ENCODE measurements around the gene SLC25A19. TPM values are rescaled to one million over a fixed set of nuclear protein-coding genes. Genes with fewer than 3 reads are reported as not detected.

Gene SLC25A19
- total and polyA plus RNA-seq, 10 of the 15 experiments (the other 5 are each of a cell fraction or from before 2014, with no cell fraction given): 32.9 to 91.6 (median 53.7) TPM

DNA sequence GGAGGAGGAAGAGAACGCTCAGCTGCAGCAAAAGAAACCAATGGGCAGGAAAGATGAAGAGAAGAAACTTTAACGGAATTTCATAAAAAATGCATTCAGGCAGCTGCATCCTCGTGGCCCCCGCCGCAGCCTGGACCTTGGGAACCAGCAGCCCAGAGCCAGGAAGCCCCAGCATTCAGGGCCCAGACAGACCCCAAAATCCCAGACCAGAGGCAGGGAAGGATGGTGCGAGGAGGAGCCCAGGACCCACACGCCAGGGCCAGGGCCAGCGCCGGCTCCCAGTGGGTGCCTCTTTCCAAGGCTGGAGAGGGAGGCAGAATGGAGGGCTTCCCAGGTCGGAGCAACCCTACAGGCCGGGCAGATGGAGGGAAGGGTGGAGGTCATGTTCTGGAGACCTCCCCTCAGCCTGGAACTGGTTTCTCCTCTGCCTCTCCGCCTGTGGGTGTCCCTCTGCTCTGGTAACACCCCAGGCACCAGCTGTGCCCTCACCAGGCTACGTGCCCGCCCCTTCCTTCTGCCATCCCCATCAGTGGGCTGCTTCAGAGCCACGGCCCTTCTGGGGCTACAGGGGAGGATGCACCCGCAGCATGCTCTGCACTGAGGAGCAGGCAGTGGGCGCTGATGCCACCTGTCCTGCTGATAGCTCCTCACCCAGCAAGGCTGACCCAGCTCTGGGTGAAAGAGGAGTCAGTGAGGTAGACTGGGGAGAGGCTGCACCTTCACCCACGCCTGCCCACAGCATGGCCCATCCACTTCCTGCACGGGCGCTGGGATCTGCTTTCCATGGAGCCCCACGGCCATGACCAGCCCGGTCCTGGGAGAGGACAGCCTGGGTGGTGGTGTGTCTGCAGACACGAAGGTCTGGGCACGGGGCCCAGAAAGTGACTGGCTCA lies 17.0 kb downstream of the SLC25A19 start:
- H3K4me2 ChIP-seq (ENCODE audit: control insufficient read depth, insufficient read depth): peak overlapping the region; percentile 81
- no TSS peak for BruUV-seq (replicated peaks)
- RAD21 ChIA-PET (ENCODE audit: unreplicated experiment): interaction anchor here (0.8 to 4.8 kb wide), 10 partner anchors 11 to 146 kb away, joined by 3 to 68 read pairs (median 8); partner anchors contain the start of genes GGA3, GRB2, MRPS7 and SLC25A19
- 4% methylated on average over 24 of the region's 24 CpGs for WGBS (ENCODE audit: insufficient coverage, insufficient replicate concordance, low lambda C conversion rate, missing lambda C conversion rate)
- no peak for DNase-seq (ENCODE audit: low read depth, low spot score)
- in situ Hi-C loops (cut with MboI) (loop anchor here (5.0 kb wide), 1 partner anchor 140 kb away; no protein-coding TSS in a partner anchor), intact Hi-C loops (cut with micrococcal nuclease; ENCODE audit: unreplicated experiment) (loop anchor here (2.0 kb wide), 2 partner anchors 133 to 141 kb away; partner anchors contain the start of gene GRB2)
- H3K79me2 ChIP-seq (ENCODE audit: control insufficient read depth, insufficient read depth, low read length): peaks cover 32% of the 10 kb centered on the region
- peak; percentile 15 for ATAC-seq
- H3K4me3 ChIP-seq: peak overlapping the region; percentile 70
- peaks cover 24% of the 10 kb centered on the region for H3K4me1 ChIP-seq (ENCODE audit: control insufficient read depth, insufficient read depth, low read length)
- TF ChIP-seq, protein P1, sequence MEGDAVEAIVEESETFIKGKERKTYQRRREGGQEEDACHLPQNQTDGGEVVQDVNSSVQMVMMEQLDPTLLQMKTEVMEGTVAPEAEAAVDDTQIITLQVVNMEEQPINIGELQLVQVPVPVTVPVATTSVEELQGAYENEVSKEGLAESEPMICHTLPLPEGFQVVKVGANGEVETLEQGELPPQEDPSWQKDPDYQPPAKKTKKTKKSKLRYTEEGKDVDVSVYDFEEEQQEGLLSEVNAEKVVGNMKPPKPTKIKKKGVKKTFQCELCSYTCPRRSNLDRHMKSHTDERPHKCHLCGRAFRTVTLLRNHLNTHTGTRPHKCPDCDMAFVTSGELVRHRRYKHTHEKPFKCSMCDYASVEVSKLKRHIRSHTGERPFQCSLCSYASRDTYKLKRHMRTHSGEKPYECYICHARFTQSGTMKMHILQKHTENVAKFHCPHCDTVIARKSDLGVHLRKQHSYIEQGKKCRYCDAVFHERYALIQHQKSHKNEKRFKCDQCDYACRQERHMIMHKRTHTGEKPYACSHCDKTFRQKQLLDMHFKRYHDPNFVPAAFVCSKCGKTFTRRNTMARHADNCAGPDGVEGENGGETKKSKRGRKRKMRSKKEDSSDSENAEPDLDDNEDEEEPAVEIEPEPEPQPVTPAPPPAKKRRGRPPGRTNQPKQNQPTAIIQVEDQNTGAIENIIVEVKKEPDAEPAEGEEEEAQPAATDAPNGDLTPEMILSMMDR (IDR thresholded peaks at IDR 0.05 in 2 of 3, conservative IDR thresholded peaks at IDR 0.05 in 1 of 3; ENCODE audit: control insufficient read depth in 2 of 3, extremely low read depth in 1 of 3, insufficient read depth in 1 of 3, low read depth in 3 of 3, low read length in 3 of 3): peak; percentile 8 to 25 (median 12); a peak in 2 of 6 replicates
- TF ChIP-seq, protein P2, sequence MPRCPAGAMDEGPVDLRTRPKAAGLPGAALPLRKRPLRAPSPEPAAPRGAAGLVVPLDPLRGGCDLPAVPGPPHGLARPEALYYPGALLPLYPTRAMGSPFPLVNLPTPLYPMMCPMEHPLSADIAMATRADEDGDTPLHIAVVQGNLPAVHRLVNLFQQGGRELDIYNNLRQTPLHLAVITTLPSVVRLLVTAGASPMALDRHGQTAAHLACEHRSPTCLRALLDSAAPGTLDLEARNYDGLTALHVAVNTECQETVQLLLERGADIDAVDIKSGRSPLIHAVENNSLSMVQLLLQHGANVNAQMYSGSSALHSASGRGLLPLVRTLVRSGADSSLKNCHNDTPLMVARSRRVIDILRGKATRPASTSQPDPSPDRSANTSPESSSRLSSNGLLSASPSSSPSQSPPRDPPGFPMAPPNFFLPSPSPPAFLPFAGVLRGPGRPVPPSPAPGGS (IDR thresholded peaks at IDR 0.05; ENCODE audit: borderline replicate concordance, insufficient read depth, low read depth, low read length, poor library complexity, severe bottlenecking): peak; percentile 43
- TF ChIP-seq ZBED1 (IDR thresholded peaks at IDR 0.05; ENCODE audit: borderline replicate concordance) (no peak), POLR2AphosphoS2 (IDR thresholded peaks at IDR 0.05; ENCODE audit: low read depth, low read length) (peak; percentile 22; the same call in 1 of the 2 replicates), KLF5 (IDR thresholded peaks at IDR 0.05; ENCODE audit: partially characterized antibody) (no peak), PML (IDR thresholded peaks at IDR 0.05; ENCODE audit: low read length) (0 out of 2 replicates have a peak, but pooled peaks have one; percentile 34), MTA3 (IDR thresholded peaks at IDR 0.05; ENCODE audit: borderline replicate concordance, low read length) (peak; percentile 65; the same call in 1 of the 2 replicates), POLR2A (IDR thresholded peaks at IDR 0.05; ENCODE audit: low read depth, low read length) (peak; percentile 64), YBX1 (IDR thresholded peaks at IDR 0.05) (no peak), NRF1 (conservative IDR thresholded peaks at IDR 0.05; ENCODE audit: low read depth, low read length) (no peak), NFXL1 (IDR thresholded peaks at IDR 0.05; ENCODE audit: borderline replicate concordance) (no peak), POLR2AphosphoS5 (IDR thresholded peaks at IDR 0.05; ENCODE audit: low read length) (peak; percentile 65; the same call in 1 of the 2 replicates)
- TF ChIP-seq, protein P3, sequence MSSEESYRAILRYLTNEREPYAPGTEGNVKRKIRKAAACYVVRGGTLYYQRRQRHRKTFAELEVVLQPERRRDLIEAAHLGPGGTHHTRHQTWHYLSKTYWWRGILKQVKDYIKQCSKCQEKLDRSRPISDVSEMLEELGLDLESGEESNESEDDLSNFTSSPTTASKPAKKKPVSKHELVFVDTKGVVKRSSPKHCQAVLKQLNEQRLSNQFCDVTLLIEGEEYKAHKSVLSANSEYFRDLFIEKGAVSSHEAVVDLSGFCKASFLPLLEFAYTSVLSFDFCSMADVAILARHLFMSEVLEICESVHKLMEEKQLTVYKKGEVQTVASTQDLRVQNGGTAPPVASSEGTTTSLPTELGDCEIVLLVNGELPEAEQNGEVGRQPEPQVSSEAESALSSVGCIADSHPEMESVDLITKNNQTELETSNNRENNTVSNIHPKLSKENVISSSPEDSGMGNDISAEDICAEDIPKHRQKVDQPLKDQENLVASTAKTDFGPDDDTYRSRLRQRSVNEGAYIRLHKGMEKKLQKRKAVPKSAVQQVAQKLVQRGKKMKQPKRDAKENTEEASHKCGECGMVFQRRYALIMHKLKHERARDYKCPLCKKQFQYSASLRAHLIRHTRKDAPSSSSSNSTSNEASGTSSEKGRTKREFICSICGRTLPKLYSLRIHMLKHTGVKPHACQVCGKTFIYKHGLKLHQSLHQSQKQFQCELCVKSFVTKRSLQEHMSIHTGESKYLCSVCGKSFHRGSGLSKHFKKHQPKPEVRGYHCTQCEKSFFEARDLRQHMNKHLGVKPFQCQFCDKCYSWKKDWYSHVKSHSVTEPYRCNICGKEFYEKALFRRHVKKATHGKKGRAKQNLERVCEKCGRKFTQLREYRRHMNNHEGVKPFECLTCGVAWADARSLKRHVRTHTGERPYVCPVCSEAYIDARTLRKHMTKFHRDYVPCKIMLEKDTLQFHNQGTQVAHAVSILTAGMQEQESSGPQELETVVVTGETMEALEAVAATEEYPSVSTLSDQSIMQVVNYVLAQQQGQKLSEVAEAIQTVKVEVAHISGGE (CRISPR knock-in tag; IDR thresholded peaks at IDR 0.05): no peak
- H3K9ac ChIP-seq (ENCODE audit: control insufficient read depth, insufficient read depth, low read length): peak overlapping the region; percentile 90
- SMC1A ChIA-PET (ENCODE audit: uncharacterized antibody, unreplicated experiment): interaction anchor here (1.0 to 2.3 kb wide), 5 partner anchors 13 to 140 kb away, joined by 3 to 7 read pairs (median 4); partner anchors contain the start of gene SLC25A19
- H3K27ac ChIP-seq (ENCODE audit: control insufficient read depth, insufficient read depth): peak overlapping the region; percentile 91
- CTCF ChIA-PET: interaction anchor here (0.6 to 5.3 kb wide), 21 partner anchors 9 to 361 kb away, joined by 3 to 58 read pairs (median 6); partner anchors contain the start of genes GGA3, MRPL58, MRPS7 and SLC25A19
- POLR2A ChIA-PET: interaction anchor here (0.5 to 6.4 kb wide), 11 partner anchors 9 to 158 kb away, joined by 3 to 73 read pairs (median 5); partner anchors contain the start of genes GGA3, MRPS7 and SLC25A19
- FAIRE-seq: no peak
- no peaks in the 10 kb centered on the region for H3K27me3 ChIP-seq (replicated peaks in 1 of 2; ENCODE audit: control insufficient read depth in 2 of 2, insufficient read depth in 2 of 2, low read length in 1 of 2)
- no peaks in the 10 kb centered on the region for H3K9me3 ChIP-seq (replicated peaks; ENCODE audit: control insufficient read depth, insufficient read depth, low read length)
- H4K20me1 ChIP-seq (ENCODE audit: control insufficient read depth, insufficient read depth): no peaks in the 10 kb centered on the region
- peaks cover 12 to 21% of the 10 kb centered on the region in 2 experiments; a peak in 3 of 4 replicates for H3K36me3 ChIP-seq (ENCODE audit: control insufficient read depth in 2 of 2, insufficient read depth in 2 of 2, low read length in 1 of 2)
- peak overlapping the region; percentile 15; the same call in 1 of the 2 replicates for H2AFZ ChIP-seq (ENCODE audit: control insufficient read depth, low read depth, low read length)

Measured in GM12878 (cell line).